ENCODE results near the gene EML2.

Gene EML2

GRCh38 chr19:45576682-45577081 is 62.5 kb downstream of the EML2 start:
- H4K20me1 ChIP-seq (ENCODE audit: control insufficient read depth, insufficient read depth, low read depth, low read length): 0 out of 2 replicates have a peak, but pooled peaks cover 3% of the 10 kb centered on the region
- H3K79me2 ChIP-seq (ENCODE audit: control insufficient read depth, low read length): peaks cover 22% of the 10 kb centered on the region
- H3K9me2 ChIP-seq (replicated peaks; ENCODE audit: control insufficient read depth, low read length): no peaks in the 10 kb centered on the region
- no peak overlapping the region for H3K4me2 ChIP-seq (ENCODE audit: low read length)
- H3K36me3 ChIP-seq (ENCODE audit: control insufficient read depth, low read length): no peaks in the 10 kb centered on the region
- H3K27ac ChIP-seq (ENCODE audit: low read depth, low read length): no peak overlapping the region
- H3K9me3 ChIP-seq (ENCODE audit: control insufficient read depth, insufficient read depth, low read length): no peaks in the 10 kb centered on the region
- H3K4me3 ChIP-seq (ENCODE audit: low read length): no peak overlapping the region
- peaks cover 2% of the 10 kb centered on the region; the same call in 1 of the 2 replicates for H3F3A ChIP-seq (ENCODE audit: control insufficient read depth, insufficient read depth)
- H3K27me3 ChIP-seq (ENCODE audit: control insufficient read depth, low read length): no peaks in the 10 kb centered on the region
- TF ChIP-seq CTCF (IDR thresholded peaks at IDR 0.05; ENCODE audit: low read depth, low read length, poor library complexity, severe bottlenecking) (no peak), EZH2phosphoT487 (IDR thresholded peaks at IDR 0.05; ENCODE audit: borderline replicate concordance, low read length) (no peak)
- no peaks in the 10 kb centered on the region for H3K4me1 ChIP-seq (ENCODE audit: control insufficient read depth, low read length)

GRCh38 chr19:45575216-45575615 is 64.0 kb downstream of the EML2 start:
- peaks cover 11% of the 10 kb centered on the region; the same call in 1 of the 2 replicates for H3K79me2 ChIP-seq (ENCODE audit: control insufficient read depth, low read length)
- H3K36me3 ChIP-seq (ENCODE audit: control insufficient read depth, low read length): no peaks in the 10 kb centered on the region
- no peak overlapping the region for H3K27ac ChIP-seq (ENCODE audit: low read depth, low read length)
- H4K20me1 ChIP-seq (ENCODE audit: control insufficient read depth, insufficient read depth, low read depth, low read length): 0 out of 2 replicates have a peak, but pooled peaks cover 3% of the 10 kb centered on the region
- no peaks in the 10 kb centered on the region for H3K4me1 ChIP-seq (ENCODE audit: control insufficient read depth, low read length)
- H3K4me2 ChIP-seq (ENCODE audit: low read length): no peak overlapping the region
- no peaks in the 10 kb centered on the region for H3K27me3 ChIP-seq (ENCODE audit: control insufficient read depth, low read length)
- TF ChIP-seq CTCF (IDR thresholded peaks at IDR 0.05; ENCODE audit: low read depth, low read length, poor library complexity, severe bottlenecking) (no peak), EZH2phosphoT487 (IDR thresholded peaks at IDR 0.05; ENCODE audit: borderline replicate concordance, low read length) (no peak)
- H3K9me3 ChIP-seq (ENCODE audit: control insufficient read depth, insufficient read depth, low read length): no peaks in the 10 kb centered on the region
- peaks cover 6% of the 10 kb centered on the region; the same call in 1 of the 2 replicates for H3F3A ChIP-seq (ENCODE audit: control insufficient read depth, insufficient read depth)
- no peak overlapping the region for H3K4me3 ChIP-seq (ENCODE audit: low read length)
- H3K9me2 ChIP-seq (replicated peaks; ENCODE audit: control insufficient read depth, low read length): no peaks in the 10 kb centered on the region

GRCh38 chr19:45574526-45574925 is 64.7 kb downstream of the EML2 start:
- H3K4me3 ChIP-seq (ENCODE audit: low read length): no peak overlapping the region
- no peaks in the 10 kb centered on the region for H3K27me3 ChIP-seq (ENCODE audit: control insufficient read depth, low read length)
- peaks cover 6% of the 10 kb centered on the region; the same call in 1 of the 2 replicates for H3F3A ChIP-seq (ENCODE audit: control insufficient read depth, insufficient read depth)
- H3K79me2 ChIP-seq (ENCODE audit: control insufficient read depth, low read length): peaks cover 12% of the 10 kb centered on the region
- H3K36me3 ChIP-seq (ENCODE audit: control insufficient read depth, low read length): no peaks in the 10 kb centered on the region
- no peak overlapping the region for H3K27ac ChIP-seq (ENCODE audit: low read depth, low read length)
- H3K9me2 ChIP-seq (replicated peaks; ENCODE audit: control insufficient read depth, low read length): no peaks in the 10 kb centered on the region
- no peak overlapping the region for H3K4me2 ChIP-seq (ENCODE audit: low read length)
- TF ChIP-seq CTCF (IDR thresholded peaks at IDR 0.05; ENCODE audit: low read depth, low read length, poor library complexity, severe bottlenecking) (no peak), EZH2phosphoT487 (IDR thresholded peaks at IDR 0.05; ENCODE audit: borderline replicate concordance, low read length) (no peak)
- 0 out of 2 replicates have a peak, but pooled peaks cover 3% of the 10 kb centered on the region for H4K20me1 ChIP-seq (ENCODE audit: control insufficient read depth, insufficient read depth, low read depth, low read length)
- no peaks in the 10 kb centered on the region for H3K9me3 ChIP-seq (ENCODE audit: control insufficient read depth, insufficient read depth, low read length)
- peaks cover 6% of the 10 kb centered on the region; the same call in 1 of the 2 replicates for H3K4me1 ChIP-seq (ENCODE audit: control insufficient read depth, low read length)
